KOPT-K1 (cell line): ENCODE results near the gene AGPAT1.

Experiments
- H3K27ac ChIP-seq: fragments of 200-600 bp; sonication (generic); 2 replicates; pipeline ENCODE4 v1.5.1; 2016; ENCODE audit warnings: antibody characterized with exemption, mild to moderate bottlenecking, low read depth, low read length; ENCODE audit not compliant: poor library complexity, severe bottlenecking
- H3K36me3 ChIP-seq: fragments of 200-600 bp; sonication (generic); 2 replicates; pipeline ENCODE4 v1.5.1; 2017; ENCODE audit warnings: antibody characterized with exemption, mild to moderate bottlenecking, low read length, moderate library complexity; ENCODE audit not compliant: insufficient read depth
- H3K9me3 ChIP-seq: fragments of 200-600 bp; sonication (generic); 2 replicates; pipeline ENCODE4 v1.5.1; 2017; ENCODE audit warnings: antibody characterized with exemption, low read length, mild to moderate bottlenecking; ENCODE audit not compliant: insufficient read depth, poor library complexity, severe bottlenecking

The AGPAT1 gene

DNA sequence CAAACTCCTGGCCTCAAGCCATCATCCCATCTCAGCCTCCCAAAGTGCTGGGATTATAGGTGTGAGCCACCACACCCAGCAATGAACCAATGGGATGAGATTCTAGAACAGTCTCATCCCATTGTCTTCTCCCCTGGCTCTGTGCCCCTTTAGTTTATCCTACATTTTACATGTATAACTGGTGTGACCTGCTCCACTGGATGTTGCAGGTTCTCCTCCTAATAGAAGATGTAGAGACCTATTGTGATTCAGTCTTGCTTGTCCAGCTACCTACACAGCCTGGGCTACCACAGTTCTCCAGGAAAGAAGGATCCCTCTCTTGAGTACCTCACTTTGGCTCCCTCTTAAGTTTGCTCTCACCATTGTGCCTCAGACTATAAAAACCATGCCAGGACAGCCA lies 43.8 kb downstream of the AGPAT1 start:
- Histone ChIP-seq H3K27ac (no peak overlapping the region), H3K36me3 (no peaks in the 10 kb centered on the region), H3K9me3 (no peaks in the 10 kb centered on the region)

- no peaks in the 10 kb centered on the region for H3K9me3 ChIP-seq
- H3K27ac ChIP-seq: no peak overlapping the region
- peaks cover 6% of the 10 kb centered on the region; the same call in 1 of the 2 replicates for H3K36me3 ChIP-seq
Measured at GRCh38 chr6:32131439-32131948, 44.4 kb downstream of the AGPAT1 start.

- Histone ChIP-seq H3K27ac (peak overlapping the region; percentile 68), H3K36me3 (peaks cover 25% of the 10 kb centered on the region), H3K9me3 (no peaks in the 10 kb centered on the region)
Measured at GRCh38 chr6:32129297-32130088, 46.4 kb downstream of the AGPAT1 start.

DNA sequence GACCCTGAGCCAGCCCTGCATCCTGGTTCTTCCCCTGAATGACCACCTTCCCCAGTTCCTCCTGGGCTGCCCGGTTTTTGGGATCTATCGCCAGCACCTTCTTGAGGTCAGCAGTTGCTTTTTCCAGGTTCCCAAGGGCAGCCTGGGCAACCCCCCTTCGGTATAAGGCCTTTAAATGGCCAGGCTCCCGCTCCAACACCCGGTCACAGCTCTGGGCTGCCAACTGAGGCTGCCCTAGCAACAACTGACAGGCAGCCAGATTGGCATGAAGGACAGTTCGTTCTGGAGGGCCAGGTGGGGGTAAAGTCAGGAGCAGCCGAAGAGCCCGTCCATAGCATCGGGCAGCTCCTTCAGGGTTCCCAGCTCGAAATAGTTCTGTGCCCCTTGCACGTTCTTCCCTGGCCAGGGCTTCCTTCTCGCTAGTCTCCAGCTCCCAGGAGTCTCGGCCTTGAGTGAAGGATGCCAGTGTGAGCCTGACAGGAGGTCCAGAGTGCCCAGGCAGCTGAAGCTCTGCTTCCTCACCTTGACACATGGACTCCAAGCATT lies 47.1 kb downstream of the AGPAT1 start:
- Histone ChIP-seq H3K36me3 (peaks cover 32% of the 10 kb centered on the region), H3K9me3 (no peaks in the 10 kb centered on the region), H3K27ac (peak overlapping the region; percentile 68)

DNA sequence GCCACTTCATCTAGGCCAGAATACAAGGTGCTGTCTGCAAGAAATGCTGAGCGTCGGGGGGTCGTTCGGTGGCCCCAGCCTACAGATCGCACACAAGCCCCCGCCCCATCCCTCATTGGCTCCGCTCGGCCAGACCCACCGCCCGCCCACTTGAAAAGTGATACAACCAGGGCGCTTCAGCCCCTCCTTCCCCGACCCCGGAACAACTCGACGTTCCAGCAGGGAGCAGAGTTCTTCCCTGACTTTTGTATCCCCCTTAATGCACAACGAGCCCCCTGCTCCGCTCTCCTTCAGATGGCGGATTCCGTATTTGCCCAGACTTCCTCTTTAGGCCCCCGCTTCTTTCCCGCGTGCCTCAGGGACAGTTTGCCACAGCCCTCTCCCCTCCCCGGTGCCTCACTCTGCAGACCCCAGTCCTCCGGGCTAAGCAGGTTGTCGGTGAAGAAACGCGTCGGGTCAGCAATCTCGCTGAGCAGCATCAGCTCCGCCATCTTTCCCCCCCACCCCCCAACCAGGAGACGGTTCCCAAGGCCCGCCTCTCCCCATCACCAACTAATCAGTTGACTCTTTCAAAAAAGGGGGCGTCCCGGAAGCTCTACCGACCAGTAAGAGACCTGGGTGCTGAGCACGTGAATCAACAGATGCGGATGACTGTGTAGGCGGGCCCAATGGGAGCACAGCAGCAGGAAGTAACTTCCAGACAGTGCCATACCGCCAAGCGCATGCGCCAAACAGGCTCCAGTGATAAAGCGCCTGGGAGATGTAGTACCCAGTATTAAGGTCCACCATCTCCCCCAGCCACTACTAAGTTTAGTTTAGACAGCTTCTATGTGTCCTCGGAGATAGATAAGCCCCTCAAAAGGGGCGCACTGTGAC lies 47.9 kb downstream of the AGPAT1 start, which contains the start of gene ATF6B:
Gene ATF6B (minus strand): TSS at position 530 of the 876 bp plus-strand sequence. CDS start 39 bp downstream, at position 491.
- Histone ChIP-seq H3K27ac (peak within 1 kb of the TSS; percentile 82), H3K9me3 (no peaks in the 10 kb centered on the region), H3K36me3 (peaks cover 41% of the 10 kb centered on the region)

- Histone ChIP-seq H3K27ac (peak overlapping the region; percentile 82), H3K9me3 (no peaks in the 10 kb centered on the region), H3K36me3 (peaks cover 44% of the 10 kb centered on the region)
Measured at GRCh38 chr6:32127409-32127716, 48.5 kb downstream of the AGPAT1 start.

GRCh38 chr6:32126880-32127279 lies 49.0 kb downstream of the AGPAT1 start:
- Histone ChIP-seq H3K9me3 (no peaks in the 10 kb centered on the region), H3K27ac (no peak overlapping the region), H3K36me3 (peaks cover 48% of the 10 kb centered on the region)

DNA sequence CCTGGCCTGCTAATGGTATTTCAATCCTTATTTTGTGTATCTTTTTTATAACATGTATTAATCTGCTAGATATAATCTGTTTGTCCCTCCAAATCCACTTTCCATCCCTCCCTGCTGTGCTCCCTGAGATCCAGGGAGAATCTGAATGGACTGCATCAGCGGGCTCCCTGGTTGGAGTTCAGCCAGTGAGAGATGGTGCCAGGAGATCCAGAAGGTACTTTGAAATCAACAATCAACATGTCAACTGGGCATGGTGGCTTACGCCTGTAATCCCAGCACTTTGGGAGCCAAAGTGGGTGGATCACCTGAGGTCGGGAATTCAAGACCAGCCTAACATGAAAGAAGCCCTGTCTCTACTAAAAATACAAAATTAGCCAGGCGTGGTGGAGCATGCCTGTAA lies 52.2 kb downstream of the AGPAT1 start:
- H3K27ac ChIP-seq: no peak overlapping the region
- H3K36me3 ChIP-seq: peaks cover 77% of the 10 kb centered on the region
- no peaks in the 10 kb centered on the region for H3K9me3 ChIP-seq

- Histone ChIP-seq H3K36me3 (peaks cover 94% of the 10 kb centered on the region), H3K27ac (no peak overlapping the region), H3K9me3 (no peaks in the 10 kb centered on the region)
Measured at GRCh38 chr6:32120573-32121059, 55.3 kb downstream of the AGPAT1 start.

- H3K36me3 ChIP-seq: peaks cover 87% of the 10 kb centered on the region
- no peak overlapping the region for H3K27ac ChIP-seq
- no peaks in the 10 kb centered on the region for H3K9me3 ChIP-seq
Measured at GRCh38 chr6:32118782-32119628, 56.9 kb downstream of the AGPAT1 start.
